GM23338 (cell line): ENCODE measurements around the gene SLC26A5. TPM values are rescaled to one million over a fixed set of nuclear protein-coding genes. Genes with fewer than 3 reads are reported as not detected.

Source experiments
- ATAC-seq: fragments of 200-7000 bp; cut with Tn5 transposase; 3 replicates; pipeline ENCODE4 v1.9.1; 2020
- DNase-seq: peaks from one replicate; pipeline ENCODE4 v3.0.0-alpha.2; 2015; ENCODE audit warnings: low spot score
- H2AFZ ChIP-seq: fragments of 200-600 bp; sonication (generic); 2 replicates; pipeline ENCODE4 v1.8.0; 2016; ENCODE audit warnings: antibody characterized with exemption, mild to moderate bottlenecking, moderate library complexity
- H3F3A ChIP-seq: fragments of 200-600 bp; sonication (generic); replicated peaks from 2 replicates; pipeline ENCODE4 v1.8.0; 2017; ENCODE audit warnings: antibody characterized with exemption, mixed run types, low read depth
- H3K27ac ChIP-seq: fragments of 200-600 bp; sonication (generic); 2 replicates; pipeline ENCODE4 v1.6.1; 2016; ENCODE audit warnings: low read depth
- H3K27me3 ChIP-seq: fragments of 200-600 bp; sonication (generic); 2 replicates; pipeline ENCODE4 v1.8.0; 2016; ENCODE audit warnings: mild to moderate bottlenecking, mixed run types, moderate library complexity; ENCODE audit not compliant: insufficient read depth
- H3K36me3 ChIP-seq: fragments of 200-600 bp; sonication (generic); 2 replicates; pipeline ENCODE4 v1.8.0; 2016; ENCODE audit warnings: mild to moderate bottlenecking; ENCODE audit not compliant: insufficient read depth
- H3K4me1 ChIP-seq: fragments of 200-600 bp; sonication (generic); 2 replicates; pipeline ENCODE4 v1.8.0; 2016; ENCODE audit warnings: mild to moderate bottlenecking, moderate library complexity; ENCODE audit not compliant: insufficient read depth
- H3K4me2 ChIP-seq: fragments of 200-600 bp; sonication (generic); 2 replicates; pipeline ENCODE4 v1.7.1; 2017; ENCODE audit warnings: mixed run types
- H3K4me3 ChIP-seq: fragments of 200-600 bp; sonication (generic); 2 replicates; pipeline ENCODE4 v1.6.1; 2016; ENCODE audit warnings: mixed run types
- H3K79me2 ChIP-seq: fragments of 200-600 bp; sonication (generic); replicated peaks from 2 replicates; pipeline ENCODE4 v1.8.0; 2017; ENCODE audit warnings: mild to moderate bottlenecking; ENCODE audit not compliant: insufficient read depth
- H3K9me2 ChIP-seq: fragments of 200-600 bp; sonication (generic); 2 replicates; pipeline ENCODE4 v1.8.0; 2017; ENCODE audit not compliant: insufficient read depth
- H4K20me1 ChIP-seq: fragments of 200-600 bp; sonication (generic); replicated peaks from 2 replicates; pipeline ENCODE4 v1.8.0; 2017; ENCODE audit warnings: mild to moderate bottlenecking; ENCODE audit not compliant: insufficient read depth
- H3K27ac Mint-ChIP-seq: 2 replicates; pipeline ENCODE4 v1.8.0; 2020; ENCODE audit warnings: inconsistent platforms, mild to moderate bottlenecking, moderate library complexity, mixed read lengths
- H3K27me3 Mint-ChIP-seq: 3 replicates; pipeline ENCODE4 v1.8.0; 2022; ENCODE audit warnings: low read depth, mild to moderate bottlenecking, moderate library complexity, mixed read lengths, inconsistent platforms; ENCODE audit not compliant: insufficient read depth, poor library complexity
- H3K36me3 Mint-ChIP-seq: 3 replicates; pipeline ENCODE4 v1.8.0; 2021; ENCODE audit warnings: low read depth, mild to moderate bottlenecking, inconsistent platforms, moderate library complexity, mixed read lengths
- H3K4me1 Mint-ChIP-seq: 3 replicates; pipeline ENCODE4 v1.8.0; 2020; ENCODE audit warnings: mild to moderate bottlenecking, inconsistent platforms, mixed read lengths
- H3K4me3 Mint-ChIP-seq: 3 replicates; pipeline ENCODE4 v1.8.0; 2021; ENCODE audit warnings: moderate library complexity, mild to moderate bottlenecking, inconsistent platforms, mixed read lengths
- H3K9me3 Mint-ChIP-seq: 3 replicates; pipeline ENCODE4 v1.8.0; 2020; ENCODE audit warnings: moderate library complexity, mild to moderate bottlenecking, inconsistent platforms, mixed read lengths
- CREB1 ChIP-seq: fragments of 250-450 bp; sonication (Bioruptor Pico); IDR thresholded peaks from 2 replicates; pipeline ENCODE4 v1.5.0; 2020; ENCODE audit warnings: low read depth, mild to moderate bottlenecking, moderate library complexity
- EZH2 ChIP-seq: fragments of 200-600 bp; sonication (generic); IDR thresholded peaks from one replicate; pipeline ENCODE4 v1.8.0; 2017; ENCODE audit warnings: antibody characterized with exemption, mild to moderate bottlenecking, low read depth; ENCODE audit not compliant: unreplicated experiment
- EZH2phosphoT487 ChIP-seq: fragments of 200-600 bp; sonication (generic); IDR thresholded peaks from one replicate; pipeline ENCODE4 v1.8.1; 2018; ENCODE audit warnings: antibody characterized with exemption; ENCODE audit not compliant: unreplicated experiment
- JUNB ChIP-seq: IDR thresholded peaks from one replicate; pipeline ENCODE4 v1.6.1; 2016; ENCODE audit warnings: antibody characterized with exemption; ENCODE audit not compliant: unreplicated experiment
- NANOG ChIP-seq: IDR thresholded peaks from 2 replicates; pipeline ENCODE4 v1.6.1; 2016; ENCODE audit warnings: antibody characterized with exemption, borderline replicate concordance
- POLR2AphosphoS5 ChIP-seq: IDR thresholded peaks from 2 replicates; pipeline ENCODE4 v1.6.1; 2016; ENCODE audit warnings: antibody characterized with exemption, low read depth
- STAT1 ChIP-seq: IDR thresholded peaks from one replicate; pipeline ENCODE4 v1.6.1; 2016; ENCODE audit warnings: antibody characterized with exemption; ENCODE audit not compliant: unreplicated experiment
- ZNF114 ChIP-seq: fragments of 250-450 bp; sonication (Bioruptor Pico); IDR thresholded peaks from 2 replicates; pipeline ENCODE4 v1.5.0; 2020; ENCODE audit warnings: mild to moderate bottlenecking, moderate library complexity
- ZNF331 ChIP-seq: fragments of 250-450 bp; sonication (Bioruptor Pico); IDR thresholded peaks from 2 replicates; pipeline ENCODE4 v1.5.0; 2020; ENCODE audit warnings: low read depth, mild to moderate bottlenecking, moderate library complexity
- polyA plus RNA-seq: library from polyadenylated mRNA; unstranded; fragments of >200 nt; fragmentation: Nextera tagmentation; extraction: Ambion mirVana; gene quantifications from 2 replicates; pipeline ENCODE4 v1.2.1, GENCODE V29; 2016
- total RNA-seq: library from RNA; depleted of rRNA; stranded (reverse); fragments of >200 nt; shearing (Covaris generic); gene quantifications from 2 replicates; pipeline ENCODE4 v1.2.3, GENCODE V29; 2014
- TF ChIP-seq, protein P1 (sequence below): fragments of 250-450 bp; sonication (Bioruptor Pico); IDR thresholded peaks from 2 replicates; pipeline ENCODE4 v1.5.0; 2020; ENCODE audit warnings: mild to moderate bottlenecking, moderate library complexity
- TF ChIP-seq, protein P2 (sequence below), 2 experiments: fragments of 200-600 bp in 1 of 2; sonication (generic) in 1 of 2; conservative IDR thresholded peaks; 2 replicates each; pipeline versions ENCODE4 v1.5.1 to v1.6.1; 2016 to 2017; ENCODE audit warnings: antibody characterized with exemption in 2 of 2, low read depth in 2 of 2, mild to moderate bottlenecking in 2 of 2, moderate library complexity in 1 of 2
- TF ChIP-seq, protein P3 (sequence below): IDR thresholded peaks from 2 replicates; pipeline ENCODE4 v1.6.1; 2016; ENCODE audit warnings: antibody characterized with exemption

The SLC26A5 gene
- total and polyA plus RNA-seq, 2 experiments from 2014 or later = 0.49 to 1.0 TPM

DNA sequence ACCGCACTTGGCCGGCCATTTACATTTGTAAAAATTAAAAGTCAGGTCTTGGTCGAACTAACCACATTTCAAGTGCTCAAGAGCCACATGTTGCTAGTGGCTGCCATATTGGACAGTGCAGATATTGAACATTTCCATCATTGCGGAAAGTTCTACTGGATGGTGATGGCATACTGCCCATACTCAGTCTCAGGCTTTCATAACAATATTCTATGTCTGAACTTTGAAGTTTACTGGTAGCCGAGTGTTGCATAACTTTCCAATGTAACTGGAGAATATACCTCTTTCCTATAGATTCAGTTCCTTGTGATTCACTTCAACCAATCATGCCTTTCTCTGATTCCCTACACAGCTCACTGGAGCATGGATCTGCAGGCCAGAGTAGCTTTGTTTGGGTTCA lies 54.9 kb downstream of the SLC26A5 start (continued):
- no peak for TF ChIP-seq EZH2phosphoT487

DNA sequence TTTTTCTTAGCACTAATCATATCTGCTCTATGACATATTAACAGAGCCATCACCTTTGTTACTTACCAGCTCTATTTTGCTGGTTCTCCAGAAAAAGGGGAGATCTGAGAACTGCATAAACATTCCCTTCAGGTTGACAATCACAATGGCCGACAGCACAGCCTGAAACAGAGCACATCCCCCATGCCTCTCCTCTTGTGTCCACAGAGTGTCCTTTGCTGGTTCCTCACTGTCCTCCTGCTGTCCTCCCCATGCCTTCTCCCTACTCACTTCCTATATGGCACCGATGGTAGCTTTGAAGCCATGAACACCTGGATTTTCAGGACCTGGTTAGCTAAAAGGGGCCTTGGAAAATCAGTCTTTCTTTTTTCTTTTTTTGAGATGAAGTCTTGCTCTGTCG lies 56.7 kb downstream of the SLC26A5 start:
- H3K79me2 ChIP-seq = no peaks in the 10 kb centered on the region
- no peak overlapping the region for H3K27ac Mint-ChIP-seq

More for the DNA sequence above, 56.7 kb downstream of the SLC26A5 start:
- no peak overlapping the region for H3K4me3 ChIP-seq
- DNase-seq = no peak
- H3K27me3 Mint-ChIP-seq = no peaks in the 10 kb centered on the region
- no peak overlapping the region for H3K4me3 Mint-ChIP-seq
- H3K36me3 ChIP-seq = no peaks in the 10 kb centered on the region
- no peak overlapping the region for H3K27ac ChIP-seq
- peaks cover 4% of the 10 kb centered on the region for H3K9me2 ChIP-seq
- no peaks in the 10 kb centered on the region for H3K36me3 Mint-ChIP-seq
- no peaks in the 10 kb centered on the region for H3K4me1 Mint-ChIP-seq
- ATAC-seq = no peak
- H3F3A ChIP-seq = no peaks in the 10 kb centered on the region
- no peaks in the 10 kb centered on the region for H3K27me3 ChIP-seq
- no peaks in the 10 kb centered on the region for H3K4me1 ChIP-seq
- no peak overlapping the region for H3K4me2 ChIP-seq
- no peaks in the 10 kb centered on the region for H3K9me3 Mint-ChIP-seq
- no peak for TF ChIP-seq EZH2phosphoT487
- no peak for TF ChIP-seq POLR2AphosphoS5
- TF ChIP-seq, protein P1, sequence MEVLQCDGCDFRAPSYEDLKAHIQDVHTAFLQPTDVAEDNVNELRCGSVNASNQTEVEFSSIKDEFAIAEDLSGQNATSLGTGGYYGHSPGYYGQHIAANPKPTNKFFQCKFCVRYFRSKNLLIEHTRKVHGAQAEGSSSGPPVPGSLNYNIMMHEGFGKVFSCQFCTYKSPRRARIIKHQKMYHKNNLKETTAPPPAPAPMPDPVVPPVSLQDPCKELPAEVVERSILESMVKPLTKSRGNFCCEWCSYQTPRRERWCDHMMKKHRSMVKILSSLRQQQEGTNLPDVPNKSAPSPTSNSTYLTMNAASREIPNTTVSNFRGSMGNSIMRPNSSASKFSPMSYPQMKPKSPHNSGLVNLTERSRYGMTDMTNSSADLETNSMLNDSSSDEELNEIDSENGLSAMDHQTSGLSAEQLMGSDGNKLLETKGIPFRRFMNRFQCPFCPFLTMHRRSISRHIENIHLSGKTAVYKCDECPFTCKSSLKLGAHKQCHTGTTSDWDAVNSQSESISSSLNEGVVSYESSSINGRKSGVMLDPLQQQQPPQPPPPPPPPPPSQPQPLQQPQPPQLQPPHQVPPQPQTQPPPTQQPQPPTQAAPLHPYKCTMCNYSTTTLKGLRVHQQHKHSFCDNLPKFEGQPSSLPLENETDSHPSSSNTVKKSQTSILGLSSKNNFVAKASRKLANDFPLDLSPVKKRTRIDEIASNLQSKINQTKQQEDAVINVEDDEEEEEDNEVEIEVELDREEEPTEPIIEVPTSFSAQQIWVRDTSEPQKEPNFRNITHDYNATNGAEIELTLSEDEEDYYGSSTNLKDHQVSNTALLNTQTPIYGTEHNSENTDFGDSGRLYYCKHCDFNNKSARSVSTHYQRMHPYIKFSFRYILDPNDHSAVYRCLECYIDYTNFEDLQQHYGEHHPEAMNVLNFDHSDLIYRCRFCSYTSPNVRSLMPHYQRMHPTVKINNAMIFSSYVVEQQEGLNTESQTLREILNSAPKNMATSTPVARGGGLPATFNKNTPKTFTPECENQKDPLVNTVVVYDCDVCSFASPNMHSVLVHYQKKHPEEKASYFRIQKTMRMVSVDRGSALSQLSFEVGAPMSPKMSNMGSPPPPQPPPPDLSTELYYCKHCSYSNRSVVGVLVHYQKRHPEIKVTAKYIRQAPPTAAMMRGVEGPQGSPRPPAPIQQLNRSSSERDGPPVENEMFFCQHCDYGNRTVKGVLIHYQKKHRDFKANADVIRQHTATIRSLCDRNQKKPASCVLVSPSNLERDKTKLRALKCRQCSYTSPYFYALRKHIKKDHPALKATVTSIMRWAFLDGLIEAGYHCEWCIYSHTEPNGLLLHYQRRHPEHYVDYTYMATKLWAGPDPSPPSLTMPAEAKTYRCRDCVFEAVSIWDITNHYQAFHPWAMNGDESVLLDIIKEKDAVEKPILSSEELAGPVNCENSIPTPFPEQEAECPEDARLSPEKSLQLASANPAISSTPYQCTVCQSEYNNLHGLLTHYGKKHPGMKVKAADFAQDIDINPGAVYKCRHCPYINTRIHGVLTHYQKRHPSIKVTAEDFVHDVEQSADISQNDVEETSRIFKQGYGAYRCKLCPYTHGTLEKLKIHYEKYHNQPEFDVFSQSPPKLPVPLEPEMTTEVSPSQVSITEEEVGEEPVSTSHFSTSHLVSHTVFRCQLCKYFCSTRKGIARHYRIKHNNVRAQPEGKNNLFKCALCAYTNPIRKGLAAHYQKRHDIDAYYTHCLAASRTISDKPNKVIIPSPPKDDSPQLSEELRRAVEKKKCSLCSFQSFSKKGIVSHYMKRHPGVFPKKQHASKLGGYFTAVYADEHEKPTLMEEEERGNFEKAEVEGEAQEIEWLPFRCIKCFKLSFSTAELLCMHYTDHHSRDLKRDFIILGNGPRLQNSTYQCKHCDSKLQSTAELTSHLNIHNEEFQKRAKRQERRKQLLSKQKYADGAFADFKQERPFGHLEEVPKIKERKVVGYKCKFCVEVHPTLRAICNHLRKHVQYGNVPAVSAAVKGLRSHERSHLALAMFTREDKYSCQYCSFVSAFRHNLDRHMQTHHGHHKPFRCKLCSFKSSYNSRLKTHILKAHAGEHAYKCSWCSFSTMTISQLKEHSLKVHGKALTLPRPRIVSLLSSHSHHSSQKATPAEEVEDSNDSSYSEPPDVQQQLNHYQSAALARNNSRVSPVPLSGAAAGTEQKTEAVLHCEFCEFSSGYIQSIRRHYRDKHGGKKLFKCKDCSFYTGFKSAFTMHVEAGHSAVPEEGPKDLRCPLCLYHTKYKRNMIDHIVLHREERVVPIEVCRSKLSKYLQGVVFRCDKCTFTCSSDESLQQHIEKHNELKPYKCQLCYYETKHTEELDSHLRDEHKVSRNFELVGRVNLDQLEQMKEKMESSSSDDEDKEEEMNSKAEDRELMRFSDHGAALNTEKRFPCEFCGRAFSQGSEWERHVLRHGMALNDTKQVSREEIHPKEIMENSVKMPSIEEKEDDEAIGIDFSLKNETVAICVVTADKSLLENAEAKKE (CRISPR knock-in tag) = no peak
- TF ChIP-seq STAT1 = no peak
- TF ChIP-seq, protein P2, sequence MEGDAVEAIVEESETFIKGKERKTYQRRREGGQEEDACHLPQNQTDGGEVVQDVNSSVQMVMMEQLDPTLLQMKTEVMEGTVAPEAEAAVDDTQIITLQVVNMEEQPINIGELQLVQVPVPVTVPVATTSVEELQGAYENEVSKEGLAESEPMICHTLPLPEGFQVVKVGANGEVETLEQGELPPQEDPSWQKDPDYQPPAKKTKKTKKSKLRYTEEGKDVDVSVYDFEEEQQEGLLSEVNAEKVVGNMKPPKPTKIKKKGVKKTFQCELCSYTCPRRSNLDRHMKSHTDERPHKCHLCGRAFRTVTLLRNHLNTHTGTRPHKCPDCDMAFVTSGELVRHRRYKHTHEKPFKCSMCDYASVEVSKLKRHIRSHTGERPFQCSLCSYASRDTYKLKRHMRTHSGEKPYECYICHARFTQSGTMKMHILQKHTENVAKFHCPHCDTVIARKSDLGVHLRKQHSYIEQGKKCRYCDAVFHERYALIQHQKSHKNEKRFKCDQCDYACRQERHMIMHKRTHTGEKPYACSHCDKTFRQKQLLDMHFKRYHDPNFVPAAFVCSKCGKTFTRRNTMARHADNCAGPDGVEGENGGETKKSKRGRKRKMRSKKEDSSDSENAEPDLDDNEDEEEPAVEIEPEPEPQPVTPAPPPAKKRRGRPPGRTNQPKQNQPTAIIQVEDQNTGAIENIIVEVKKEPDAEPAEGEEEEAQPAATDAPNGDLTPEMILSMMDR (conservative IDR thresholded peaks at IDR 0.05; ENCODE audit: low read depth in 2 of 2) = no peak
- no peak for TF ChIP-seq ZNF114 (CRISPR knock-in tag)
- TF ChIP-seq ZNF331 (CRISPR knock-in tag) = no peak
- TF ChIP-seq NANOG = no peak
- TF ChIP-seq EZH2 = no peak
- no peak for TF ChIP-seq CREB1 (CRISPR knock-in tag)
- TF ChIP-seq, protein P3, sequence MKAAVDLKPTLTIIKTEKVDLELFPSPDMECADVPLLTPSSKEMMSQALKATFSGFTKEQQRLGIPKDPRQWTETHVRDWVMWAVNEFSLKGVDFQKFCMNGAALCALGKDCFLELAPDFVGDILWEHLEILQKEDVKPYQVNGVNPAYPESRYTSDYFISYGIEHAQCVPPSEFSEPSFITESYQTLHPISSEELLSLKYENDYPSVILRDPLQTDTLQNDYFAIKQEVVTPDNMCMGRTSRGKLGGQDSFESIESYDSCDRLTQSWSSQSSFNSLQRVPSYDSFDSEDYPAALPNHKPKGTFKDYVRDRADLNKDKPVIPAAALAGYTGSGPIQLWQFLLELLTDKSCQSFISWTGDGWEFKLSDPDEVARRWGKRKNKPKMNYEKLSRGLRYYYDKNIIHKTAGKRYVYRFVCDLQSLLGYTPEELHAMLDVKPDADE = no peak
- TF ChIP-seq JUNB = no peak
- H4K20me1 ChIP-seq = no peaks in the 10 kb centered on the region
- H2AFZ ChIP-seq = no peak overlapping the region
